Measurements from ENCODE around the gene GZMA.
"Not testable (repeated sequence)": the region's sequence is repeated elsewhere in the genome, so short reads cannot be mapped to it uniquely, and the experiment has no call there.

GZMA gene

DNA sequence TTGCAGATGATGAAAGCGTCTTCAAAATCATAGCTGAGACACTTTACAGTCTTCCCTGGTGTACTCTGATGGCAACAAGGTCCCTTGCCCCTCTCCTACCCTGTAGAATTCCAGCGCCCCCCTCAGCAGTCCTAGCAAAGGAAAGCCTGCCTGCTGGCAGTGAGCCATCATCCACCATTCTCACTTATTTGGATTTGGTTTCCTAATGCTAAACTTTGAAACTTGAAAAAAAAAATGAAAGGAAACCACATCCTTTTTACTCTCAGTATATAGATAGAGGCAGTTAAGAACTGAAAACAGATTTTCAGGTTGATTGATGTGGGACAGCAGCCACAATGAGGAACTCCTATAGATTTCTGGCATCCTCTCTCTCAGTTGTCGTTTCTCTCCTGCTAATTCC is at the start of gene GZMA:
GZMA (plus strand) TSS at position 299 of the 400 bp plus-strand sequence; CDS start at position 336, 37 bp downstream.
- peaks cover 74% of the 10 kb centered on the region for H3K4me1 Mint-ChIP-seq
- H3K27ac Mint-ChIP-seq: peak within 1 kb of the TSS; percentile 90
- DNase-seq (ENCODE audit: low spot score in 2 of 2): peak in 1 of 2 donors; percentile 62
- peak; percentile 71 for ATAC-seq
- H3K9me3 Mint-ChIP-seq: peaks cover 14% of the 10 kb centered on the region
- H3K36me3 Mint-ChIP-seq: peaks cover 38% of the 10 kb centered on the region
- H3K4me3 Mint-ChIP-seq: peak within 1 kb of the TSS; percentile 81

DNA sequence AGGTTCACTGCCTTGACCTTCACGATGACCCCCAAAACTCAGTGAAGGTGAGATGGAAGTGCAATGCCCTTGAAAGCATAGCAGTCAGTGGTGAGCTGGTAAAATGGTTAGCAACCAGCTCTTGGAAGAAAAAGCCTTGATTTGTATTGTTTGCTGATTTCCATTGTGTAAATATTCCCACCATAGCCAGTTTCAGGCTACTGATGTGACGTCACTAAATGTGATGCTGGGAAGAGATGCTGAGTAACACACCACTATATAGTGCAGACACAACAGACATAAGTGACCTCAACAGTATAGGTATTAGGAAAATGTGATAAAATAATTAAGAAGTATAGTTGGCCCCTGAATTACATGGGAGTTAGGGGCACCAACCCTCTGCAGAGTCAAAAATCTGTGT is 47.3 kb upstream of the GZMA start:
- ATAC-seq: no peak
- H3K9me3 Mint-ChIP-seq: peaks cover 14% of the 10 kb centered on the region
- DNase-seq (ENCODE audit: low spot score in 2 of 2): no peak
- peaks cover 25% of the 10 kb centered on the region for H3K4me1 Mint-ChIP-seq
- no peak overlapping the region for H3K27ac Mint-ChIP-seq
- H3K4me3 Mint-ChIP-seq: no peak overlapping the region
- H3K36me3 Mint-ChIP-seq: no peaks in the 10 kb centered on the region

GRCh38 chr5:55062039-55062779 is 40.2 kb upstream of the GZMA start:
- peak; percentile 42 to 74 for DNase-seq (ENCODE audit: low spot score in 2 of 2)
- H3K27ac Mint-ChIP-seq: peak overlapping the region; percentile 95
- no peaks in the 10 kb centered on the region for H3K9me3 Mint-ChIP-seq
- H3K4me1 Mint-ChIP-seq: peaks cover 72% of the 10 kb centered on the region
- ATAC-seq: peak; percentile 91
- peak overlapping the region; percentile 79 for H3K4me3 Mint-ChIP-seq
- H3K36me3 Mint-ChIP-seq: peaks cover 9% of the 10 kb centered on the region

GRCh38 chr5:55063220-55063863 is 39.1 kb upstream of the GZMA start:
- H3K27ac Mint-ChIP-seq: peak overlapping the region; percentile 95
- H3K9me3 Mint-ChIP-seq: no peaks in the 10 kb centered on the region
- ATAC-seq (no peak), DNase-seq (ENCODE audit: low spot score in 2 of 2) (no peak)
- H3K4me3 Mint-ChIP-seq: peak overlapping the region; percentile 79
- H3K36me3 Mint-ChIP-seq: peaks cover 9% of the 10 kb centered on the region
- peaks cover 76% of the 10 kb centered on the region for H3K4me1 Mint-ChIP-seq

DNA sequence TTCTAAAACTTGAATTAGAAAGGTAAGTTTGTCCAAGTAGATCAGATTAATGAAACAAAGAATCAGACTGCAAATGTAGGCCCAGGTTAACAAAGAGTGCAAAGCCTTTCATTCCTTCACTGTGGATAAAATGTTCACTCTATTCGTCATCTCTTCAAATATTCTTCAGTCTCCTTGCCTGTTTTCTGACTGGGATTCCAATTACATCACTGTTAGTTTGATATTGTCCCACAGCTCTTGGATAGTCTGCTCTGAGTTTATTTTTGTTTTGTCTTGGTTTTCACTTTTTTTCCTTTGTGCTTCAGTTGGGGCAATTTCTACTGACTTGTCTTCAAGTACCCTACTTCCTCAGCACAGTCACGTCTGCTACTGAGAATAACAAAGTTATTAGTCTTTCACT is 38.5 kb upstream of the GZMA start:
- H3K4me3 Mint-ChIP-seq: no peak overlapping the region
- H3K27ac Mint-ChIP-seq: no peak overlapping the region
- no peak for DNase-seq (ENCODE audit: low spot score in 2 of 2)
- peaks cover 9% of the 10 kb centered on the region for H3K36me3 Mint-ChIP-seq
- H3K4me1 Mint-ChIP-seq: peaks cover 77% of the 10 kb centered on the region
- H3K9me3 Mint-ChIP-seq: no peaks in the 10 kb centered on the region
- ATAC-seq: no peak

DNA sequence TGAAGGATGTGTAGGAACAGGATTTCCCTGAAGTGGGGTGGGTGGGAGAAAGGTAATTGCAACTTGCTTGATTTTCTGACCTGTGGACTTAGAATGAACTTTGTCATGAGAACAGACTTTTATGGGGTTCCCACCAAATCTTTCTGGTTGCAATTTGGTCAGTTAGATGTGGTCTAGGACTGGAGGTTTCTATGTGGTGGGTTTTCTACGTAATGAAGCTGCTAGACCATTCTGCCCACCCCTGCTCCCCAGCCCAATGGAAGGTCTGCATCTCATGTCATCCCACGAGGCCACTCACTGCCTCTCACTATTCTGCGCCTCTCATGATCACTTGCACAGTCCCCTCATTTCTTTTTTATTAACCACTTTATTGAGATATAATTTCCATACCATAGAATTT is 37.9 kb upstream of the GZMA start:
- no peaks in the 10 kb centered on the region for H3K9me3 Mint-ChIP-seq
- H3K4me1 Mint-ChIP-seq: peaks cover 83% of the 10 kb centered on the region
- no peak for ATAC-seq
- H3K27ac Mint-ChIP-seq: no peak overlapping the region
- no peak for DNase-seq (ENCODE audit: low spot score in 2 of 2)
- H3K4me3 Mint-ChIP-seq: no peak overlapping the region
- peaks cover 9% of the 10 kb centered on the region for H3K36me3 Mint-ChIP-seq

DNA sequence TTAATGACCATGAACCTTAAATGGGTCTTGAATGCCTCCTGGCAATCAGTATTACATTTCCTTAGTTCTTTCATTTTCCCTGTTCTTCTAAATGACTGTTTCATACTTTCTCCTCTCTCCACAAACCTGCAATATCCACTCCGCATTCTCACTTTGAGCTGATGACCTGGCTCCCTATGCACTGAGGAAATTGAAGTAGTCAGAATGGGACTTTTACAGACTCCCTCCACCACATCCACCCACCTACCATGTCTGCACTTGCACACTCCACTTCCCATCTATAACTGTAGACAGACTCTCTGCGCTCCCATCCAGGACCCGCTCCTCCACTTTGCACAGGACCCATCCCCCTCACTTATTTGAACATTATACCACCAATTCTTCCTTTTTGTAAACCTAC is 36.2 kb upstream of the GZMA start:
- DNase-seq (ENCODE audit: low spot score in 2 of 2) (no peak), ATAC-seq (peak; percentile 41)
- H3K4me3 Mint-ChIP-seq: no peak overlapping the region
- peaks cover 9% of the 10 kb centered on the region for H3K36me3 Mint-ChIP-seq
- H3K4me1 Mint-ChIP-seq: peaks cover 80% of the 10 kb centered on the region
- H3K27ac Mint-ChIP-seq: no peak overlapping the region
- no peaks in the 10 kb centered on the region for H3K9me3 Mint-ChIP-seq

DNA sequence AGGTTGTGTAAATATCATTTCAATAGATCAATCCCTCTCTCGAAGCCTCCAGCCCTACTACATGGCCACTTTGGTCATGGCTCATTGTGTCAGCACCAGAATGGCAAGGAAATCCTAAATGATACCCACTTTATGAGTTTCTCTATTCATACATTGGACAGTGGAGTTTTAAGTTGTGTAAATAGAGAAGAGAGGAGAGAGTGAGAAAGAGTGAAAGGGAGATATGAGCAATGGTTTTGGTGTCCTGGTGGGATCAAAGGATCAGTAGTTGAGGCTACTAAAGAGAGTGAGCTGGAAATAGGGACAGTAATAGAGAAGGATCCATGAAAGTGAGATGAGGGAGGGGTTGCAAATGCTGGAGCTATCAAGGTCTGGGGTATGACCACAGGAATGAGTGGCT is 31.5 kb upstream of the GZMA start:
- Mint-ChIP-seq H3K4me3 (no peak overlapping the region), H3K9me3 (no peaks in the 10 kb centered on the region), H3K27ac (no peak overlapping the region), H3K4me1 (peaks cover 61% of the 10 kb centered on the region), H3K36me3 (no peaks in the 10 kb centered on the region)
- ATAC-seq: peak; percentile 24
- DNase-seq (ENCODE audit: low spot score in 2 of 2): no peak

DNA sequence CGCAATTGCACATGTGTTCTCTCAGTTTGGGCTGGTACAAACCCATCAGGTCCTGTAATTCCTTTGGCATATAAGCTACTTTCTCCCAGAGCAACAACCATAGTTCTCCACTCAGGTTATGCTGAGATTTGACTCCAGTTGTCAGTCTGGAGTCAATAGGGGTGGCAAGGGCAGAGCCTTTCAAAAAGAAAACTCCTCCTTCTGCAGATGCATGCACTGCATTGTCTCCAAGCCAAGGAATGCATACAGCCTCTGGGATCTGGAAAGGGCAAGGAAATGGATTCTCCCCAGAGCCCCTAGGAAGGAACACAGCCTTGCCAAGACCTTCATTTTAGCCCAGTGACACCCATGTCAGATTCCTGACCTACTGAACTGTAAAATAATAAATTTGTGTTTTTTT is 31.0 kb upstream of the GZMA start:
- Mint-ChIP-seq H3K27ac (no peak overlapping the region), H3K4me1 (peaks cover 56% of the 10 kb centered on the region), H3K4me3 (no peak overlapping the region), H3K9me3 (no peaks in the 10 kb centered on the region), H3K36me3 (no peaks in the 10 kb centered on the region)
- DNase-seq (ENCODE audit: low spot score in 2 of 2) (no peak), ATAC-seq (no peak)

DNA sequence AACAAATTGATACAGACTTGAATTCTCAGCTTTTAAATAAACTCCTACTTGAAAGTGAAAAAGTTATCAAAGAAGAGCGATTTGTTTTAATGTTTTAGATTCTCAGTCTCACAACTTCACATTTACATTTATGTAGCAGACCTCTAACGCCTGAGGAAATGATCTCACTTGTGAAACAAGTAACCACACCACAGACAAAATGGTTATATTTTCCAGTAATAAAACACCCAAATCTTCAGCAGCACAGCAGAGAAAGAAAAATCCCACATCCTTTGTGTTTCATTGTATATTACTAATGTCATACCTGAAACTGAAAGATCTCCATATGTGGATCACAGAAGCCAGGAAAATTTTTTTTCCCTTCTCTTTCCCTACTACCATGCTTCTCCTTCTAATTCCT is 29.8 kb upstream of the GZMA start:
- Mint-ChIP-seq H3K36me3 (no peaks in the 10 kb centered on the region), H3K4me3 (peak overlapping the region; percentile 40), H3K9me3 (no peaks in the 10 kb centered on the region), H3K27ac (peak overlapping the region; percentile 84), H3K4me1 (peaks cover 45% of the 10 kb centered on the region)
- peak; percentile 96 for ATAC-seq
- no peak for DNase-seq (ENCODE audit: low spot score in 2 of 2)

GRCh38 chr5:55073211-55073610 is 29.2 kb upstream of the GZMA start:
- DNase-seq (ENCODE audit: low spot score in 2 of 2) (no peak), ATAC-seq (peak; percentile 42)
- H3K4me1 Mint-ChIP-seq: peaks cover 45% of the 10 kb centered on the region
- H3K36me3 Mint-ChIP-seq: no peaks in the 10 kb centered on the region
- peaks cover 2% of the 10 kb centered on the region for H3K9me3 Mint-ChIP-seq
- peak overlapping the region; percentile 40 for H3K4me3 Mint-ChIP-seq
- peak overlapping the region; percentile 84 for H3K27ac Mint-ChIP-seq

- Mint-ChIP-seq H3K4me1 (peaks cover 11% of the 10 kb centered on the region), H3K9me3 (peaks cover 7% of the 10 kb centered on the region), H3K36me3 (no peaks in the 10 kb centered on the region), H3K4me3 (no peak overlapping the region), H3K27ac (peak overlapping the region; percentile 7)
- ATAC-seq (no peak), DNase-seq (ENCODE audit: low spot score in 2 of 2) (no peak)
Observed at GRCh38 chr5:55081541-55081940, 20.9 kb upstream of the GZMA start.

GRCh38 chr5:55089301-55089700 is 13.1 kb upstream of the GZMA start:
- H3K36me3 Mint-ChIP-seq; ATAC-seq; H3K4me3 Mint-ChIP-seq; H3K9me3 Mint-ChIP-seq; DNase-seq (ENCODE audit: low spot score in 2 of 2); H3K27ac Mint-ChIP-seq: not testable (repeated sequence)
- H3K4me1 Mint-ChIP-seq: peaks cover 27% of the 10 kb centered on the region

DNA sequence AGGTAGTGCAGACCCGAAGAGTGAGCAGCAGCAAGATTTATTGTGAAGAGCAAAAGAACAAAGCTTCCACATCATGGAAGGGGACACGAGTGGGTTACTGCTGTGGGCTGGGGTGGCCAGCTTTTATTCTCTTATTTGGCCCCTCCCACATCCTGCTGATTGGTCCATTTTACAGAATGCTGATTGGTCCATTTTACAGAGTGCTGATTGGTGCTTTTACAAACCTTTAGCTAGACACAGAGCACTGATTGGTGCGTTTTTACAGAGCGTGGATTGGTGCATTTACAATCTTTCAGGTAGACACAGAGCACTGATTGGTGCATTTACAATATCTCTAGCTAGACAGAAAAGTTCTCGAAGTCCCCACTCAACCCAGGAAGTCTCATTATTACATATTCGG is 11.4 kb upstream of the GZMA start:
- peaks cover 42% of the 10 kb centered on the region for H3K4me1 Mint-ChIP-seq
- H3K4me3 Mint-ChIP-seq; ATAC-seq; H3K27ac Mint-ChIP-seq; DNase-seq (ENCODE audit: low spot score in 2 of 2); H3K9me3 Mint-ChIP-seq; H3K36me3 Mint-ChIP-seq: not testable (repeated sequence)

DNA sequence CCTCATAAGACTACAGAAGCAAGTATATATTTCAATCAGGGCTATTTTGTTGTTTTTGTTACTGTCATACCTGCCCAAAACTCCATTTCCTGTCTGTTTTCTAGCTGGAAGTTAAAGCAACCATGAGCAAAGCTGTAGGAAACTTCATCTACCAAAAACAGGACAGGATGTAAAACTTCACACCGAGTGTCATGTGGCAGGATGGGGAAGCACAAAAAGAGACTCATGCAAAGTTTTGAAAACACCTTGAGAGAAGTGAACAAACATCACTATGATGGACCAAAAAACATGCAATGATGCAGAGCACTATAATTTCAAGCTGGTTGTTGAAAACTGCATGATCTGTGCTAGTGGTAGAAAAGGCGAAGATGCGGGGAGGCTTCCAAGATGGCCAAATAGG is 6.3 kb upstream of the GZMA start:
- ATAC-seq: peak; percentile 68
- no peaks in the 10 kb centered on the region for H3K36me3 Mint-ChIP-seq
- H3K9me3 Mint-ChIP-seq: peaks cover 14% of the 10 kb centered on the region
- no peak for DNase-seq (ENCODE audit: low spot score in 2 of 2)
- H3K27ac Mint-ChIP-seq: peak overlapping the region; percentile 91
- H3K4me1 Mint-ChIP-seq: peaks cover 76% of the 10 kb centered on the region
- H3K4me3 Mint-ChIP-seq: peak overlapping the region; percentile 58

- Mint-ChIP-seq H3K9me3 (peaks cover 14% of the 10 kb centered on the region), H3K36me3 (no peaks in the 10 kb centered on the region), H3K27ac (peak overlapping the region; percentile 91), H3K4me1 (peaks cover 83% of the 10 kb centered on the region), H3K4me3 (peak overlapping the region; percentile 58)
- DNase-seq (ENCODE audit: low spot score in 2 of 2) (no peak), ATAC-seq (peak; percentile 29)
Observed at GRCh38 chr5:55096861-55097260, 5.6 kb upstream of the GZMA start.
